NCI-H146 (cell line): ENCODE results near the gene CCL17.
"Not testable (repeated sequence)": the region's sequence is repeated elsewhere in the genome, so short reads cannot be mapped to it uniquely, and the experiment has no call there.

Experiments used
- DNase-seq: peaks from one replicate; lab custom pipeline; 2025; lab: John Stamatoyannopoulos, UW

CCL17 gene

DNA sequence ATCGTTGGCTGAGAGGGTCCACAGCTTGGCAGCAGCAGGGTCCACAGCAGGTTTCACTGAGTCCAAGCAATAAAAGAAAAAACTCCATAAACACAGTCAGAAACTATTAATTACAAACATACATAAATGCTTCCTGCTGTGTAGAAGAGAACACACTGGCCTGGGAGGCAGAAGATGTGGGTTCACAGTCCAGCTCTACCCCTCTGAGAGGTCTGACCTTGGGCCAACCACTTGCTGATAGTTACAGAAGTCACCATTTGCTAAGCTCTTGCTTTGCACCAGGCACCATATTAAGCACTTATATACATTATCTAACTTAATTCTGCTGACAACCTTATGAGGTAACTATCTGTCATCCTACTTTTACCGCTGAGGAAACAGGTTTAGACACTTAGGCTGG is 27.9 kb downstream of the CCL17 start:
- no peak for DNase-seq

GRCh38 chr16:57432989-57433388 is 28.4 kb downstream of the CCL17 start:
- no peak for DNase-seq

GRCh38 chr16:57434003-57434402 is 29.4 kb downstream of the CCL17 start:
- DNase-seq: no peak

- no peak for DNase-seq
These were observed 31.3 kb downstream of the CCL17 start for GRCh38 chr16:57435838-57436237.

DNA sequence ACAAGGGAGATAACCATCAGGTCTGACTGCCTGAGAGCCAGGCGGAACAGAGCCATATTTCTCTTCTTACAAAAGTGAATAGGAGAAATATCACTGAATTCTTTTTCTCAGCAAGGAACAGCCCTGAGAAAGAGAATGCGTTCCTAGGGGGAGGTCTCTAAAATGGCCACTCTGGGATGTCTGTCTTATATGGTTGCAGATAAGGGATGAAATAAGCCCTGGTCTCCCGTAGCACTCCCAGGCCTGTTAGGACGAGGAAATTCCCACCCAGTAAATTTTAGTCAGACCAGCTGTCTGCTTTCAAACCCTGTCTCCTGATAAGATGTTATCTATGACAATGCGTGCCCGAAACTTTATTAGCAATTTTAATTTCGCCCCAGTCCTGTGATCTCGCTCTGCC is 35.4 kb downstream of the CCL17 start:
- DNase-seq: not testable (repeated sequence)

GRCh38 chr16:57440551-57440950 is 36.0 kb downstream of the CCL17 start:
- DNase-seq: not testable (repeated sequence)

- no peak for DNase-seq
These were observed 40.1 kb downstream of the CCL17 start for GRCh38 chr16:57444711-57445110.

GRCh38 chr16:57445510-57445909 is 40.9 kb downstream of the CCL17 start:
- no peak for DNase-seq

DNA sequence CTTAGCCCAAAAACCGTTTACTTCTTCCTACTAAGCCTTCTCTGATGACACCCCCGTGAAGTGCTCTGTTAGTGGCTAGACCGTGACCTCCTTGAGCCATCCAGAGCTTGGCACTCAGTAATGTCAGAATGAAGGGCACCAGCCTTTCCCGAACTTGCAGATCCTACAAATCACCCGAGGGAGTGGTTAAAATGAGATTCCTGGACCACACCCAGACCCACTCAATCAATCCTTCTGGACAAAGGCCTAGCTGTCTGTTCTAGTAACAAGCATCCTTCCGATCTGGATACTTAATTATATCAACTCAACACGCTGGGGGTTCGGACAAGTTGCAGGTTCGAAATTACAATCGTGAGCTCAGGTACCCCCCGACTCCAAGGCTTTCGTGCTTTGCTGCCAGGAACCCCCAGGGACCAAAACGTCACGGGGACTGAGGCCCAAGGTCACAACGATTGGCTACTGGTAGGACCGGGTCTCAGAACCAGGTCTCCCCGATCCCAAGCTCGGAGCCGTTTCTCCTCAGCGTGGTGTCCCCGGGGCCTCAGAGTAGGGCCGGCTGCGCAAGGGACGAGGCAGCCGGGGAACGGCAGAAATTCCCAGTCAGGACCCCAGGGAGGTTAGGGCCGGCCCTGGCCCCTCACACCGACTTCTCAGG is 42.1 kb downstream of the CCL17 start:
- peak; percentile 51 for DNase-seq

DNA sequence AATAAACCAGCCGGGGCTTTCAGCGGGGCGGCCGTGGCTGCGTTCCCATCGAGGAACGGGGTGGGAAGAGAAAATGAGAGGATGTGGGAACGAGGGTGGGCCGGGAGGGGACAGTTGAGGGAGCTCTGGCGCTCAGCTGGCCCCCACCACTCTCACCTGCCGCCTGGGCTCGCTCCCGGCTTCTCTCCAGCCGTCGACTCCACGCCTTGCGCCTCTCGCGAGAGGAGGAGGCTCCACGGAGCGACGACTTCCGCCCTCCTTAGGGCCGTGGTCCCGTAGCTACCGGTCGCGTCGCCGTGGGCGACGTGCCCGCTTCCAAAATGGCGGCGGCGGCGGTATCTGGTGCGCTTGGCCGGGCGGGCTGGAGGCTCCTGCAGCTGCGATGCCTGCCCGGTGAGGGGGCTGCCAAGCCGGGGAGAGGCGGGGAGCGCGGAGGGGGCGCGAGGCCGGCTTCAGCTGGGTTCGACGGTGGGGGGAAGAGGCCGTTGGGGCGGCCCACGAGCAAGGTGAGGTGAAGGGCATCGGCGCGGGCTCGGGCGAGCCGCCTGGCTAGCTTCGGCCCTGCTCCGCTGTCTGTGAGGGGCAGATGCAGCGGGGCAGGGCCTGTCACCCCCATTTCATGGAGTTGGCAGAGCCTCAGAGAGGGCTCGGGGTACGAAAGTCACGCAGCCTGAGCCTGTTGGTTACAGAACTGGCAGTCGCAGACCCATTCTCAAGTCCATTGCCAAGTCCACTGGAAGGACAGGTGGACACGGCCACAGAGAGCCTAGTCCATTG is 42.8 kb downstream of the CCL17 start, which contains the start of the genes CIAPIN1 and COQ9:
CIAPIN1 (minus strand) TSS at position 200 of the 777 bp plus-strand sequence. CDS start 6,457 bp downstream, outside the sequence.
COQ9 (plus strand) TSS at position 294 of the 777 bp plus-strand sequence; CDS start at position 321, 27 bp downstream.
- peak; percentile 90 for DNase-seq

DNA sequence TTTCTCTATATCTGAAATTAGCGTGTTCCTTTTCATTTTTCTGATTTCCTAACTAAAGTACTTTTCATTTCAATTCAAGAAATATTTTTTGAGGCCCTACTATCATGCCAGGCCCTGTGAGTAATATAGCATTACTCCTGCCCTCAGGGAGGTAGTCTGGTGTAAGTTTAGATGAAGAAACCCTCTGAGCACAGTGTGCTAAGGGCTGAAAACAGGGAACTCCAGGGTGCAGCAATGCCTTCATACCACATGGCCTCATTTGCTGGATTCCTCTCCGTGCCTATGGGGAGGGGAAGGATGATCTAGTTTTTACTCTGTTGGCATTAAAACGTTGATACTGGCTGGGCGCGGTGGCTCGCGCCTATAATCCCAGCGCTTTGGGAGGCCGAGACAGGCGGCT is 47.5 kb downstream of the CCL17 start:
- DNase-seq: no peak

DNA sequence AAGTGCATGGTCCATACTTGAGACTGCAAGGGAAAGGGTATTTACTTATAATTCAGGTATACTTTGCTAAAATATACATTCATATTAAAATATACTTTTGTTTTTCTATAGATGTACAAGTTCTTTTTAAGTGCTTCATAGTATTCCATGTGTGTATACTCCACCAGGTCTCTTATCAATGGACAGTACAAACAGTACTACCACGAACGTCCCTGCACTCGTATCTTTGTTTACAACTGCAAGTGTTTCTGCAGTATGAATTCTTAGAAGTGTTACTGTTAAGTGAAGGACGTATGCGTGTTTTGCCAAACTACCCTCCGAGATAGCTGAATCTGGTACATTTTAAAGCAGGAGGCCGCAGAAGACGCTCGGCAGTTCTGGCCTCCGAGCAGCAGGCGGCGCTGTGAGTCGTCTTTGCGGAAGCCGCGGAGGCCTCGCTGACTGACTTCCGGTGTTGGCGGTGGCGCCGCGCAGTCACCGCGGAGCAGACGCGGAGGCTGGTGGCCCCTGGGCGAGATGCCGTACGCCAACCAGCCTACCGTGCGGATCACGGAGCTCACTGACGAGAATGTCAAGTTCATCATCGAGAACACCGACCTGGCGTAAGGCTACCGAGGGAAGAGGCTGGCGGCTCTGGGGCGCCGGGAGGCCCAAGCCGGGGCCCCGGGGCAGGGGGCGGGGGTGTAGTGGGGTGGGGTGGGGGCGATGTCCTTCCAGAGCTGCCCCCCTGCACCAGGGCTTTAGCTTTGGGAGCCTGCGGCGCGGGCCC is 57.8 kb downstream of the CCL17 start, which contains the start of gene POLR2C:
POLR2C (plus strand) TSS at position 471 of the 769 bp plus-strand sequence; CDS start at position 517, 46 bp downstream.
- peak; percentile 69 for DNase-seq

DNA sequence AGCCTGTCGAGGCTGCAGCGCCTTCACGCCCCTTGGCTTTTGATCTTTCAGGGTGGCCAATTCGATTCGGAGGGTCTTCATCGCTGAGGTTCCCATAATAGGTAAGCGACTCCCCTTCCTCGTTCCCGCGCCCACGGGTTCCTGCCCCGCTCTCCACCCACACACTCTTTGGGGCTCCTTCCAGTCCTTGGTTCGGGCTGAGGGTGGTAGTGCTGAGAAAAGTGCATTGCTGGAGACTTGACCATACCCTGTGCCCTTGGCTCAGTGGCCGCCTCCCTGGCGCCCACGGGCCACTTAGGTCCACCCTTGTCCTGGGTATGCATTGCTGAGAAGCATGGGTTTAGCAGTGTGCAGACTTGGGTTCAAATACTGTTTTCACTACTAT is 58.4 kb downstream of the CCL17 start:
- DNase-seq: no peak

GRCh38 chr16:57464523-57464922 is 60.0 kb downstream of the CCL17 start:
- no peak for DNase-seq
